ENCODE data around the gene SMAD6.

GRCh38 chr15:66758844-66759243 lies 56.8 kb downstream of the SMAD6 start:
- TF ChIP-seq CTCF (IDR thresholded peaks at IDR 0.05) (no peak), POLR2A (IDR thresholded peaks at IDR 0.05) (no peak)
